Measurements from ENCODE around the gene DCDC2C. TPM values are rescaled to one million over a fixed set of nuclear protein-coding genes. Genes with fewer than 3 reads are reported as not detected.

The DCDC2C gene
- polyA plus RNA-seq, 1 donor from 2014 or later = not detected

- Histone ChIP-seq H3K27me3 (ENCODE audit: insufficient read depth, low read depth, low read length) (no peaks in the 10 kb centered on the region), H3F3A (ENCODE audit: insufficient read depth, low read length, poor library complexity, severe bottlenecking) (no peaks in the 10 kb centered on the region), H3K9me2 (ENCODE audit: insufficient read depth, low read length) (no peaks in the 10 kb centered on the region), H4K20me1 (ENCODE audit: insufficient read depth) (no peaks in the 10 kb centered on the region), H3K9ac (ENCODE audit: low read length) (no peak overlapping the region), H2AFZ (ENCODE audit: low read depth, low read length) (no peak overlapping the region), H3K27ac (ENCODE audit: low read length) (no peak overlapping the region), H3K36me3 (ENCODE audit: insufficient read depth, low read length) (no peaks in the 10 kb centered on the region), H3K79me2 (replicated peaks; ENCODE audit: insufficient read depth, low read length) (no peaks in the 10 kb centered on the region), H3K4me3 (ENCODE audit: low read length) (no peak overlapping the region), H3K4me2 (ENCODE audit: low read length) (no peak overlapping the region), H3K9me3 (ENCODE audit: low read length) (no peaks in the 10 kb centered on the region)
- TF ChIP-seq, protein P1, sequence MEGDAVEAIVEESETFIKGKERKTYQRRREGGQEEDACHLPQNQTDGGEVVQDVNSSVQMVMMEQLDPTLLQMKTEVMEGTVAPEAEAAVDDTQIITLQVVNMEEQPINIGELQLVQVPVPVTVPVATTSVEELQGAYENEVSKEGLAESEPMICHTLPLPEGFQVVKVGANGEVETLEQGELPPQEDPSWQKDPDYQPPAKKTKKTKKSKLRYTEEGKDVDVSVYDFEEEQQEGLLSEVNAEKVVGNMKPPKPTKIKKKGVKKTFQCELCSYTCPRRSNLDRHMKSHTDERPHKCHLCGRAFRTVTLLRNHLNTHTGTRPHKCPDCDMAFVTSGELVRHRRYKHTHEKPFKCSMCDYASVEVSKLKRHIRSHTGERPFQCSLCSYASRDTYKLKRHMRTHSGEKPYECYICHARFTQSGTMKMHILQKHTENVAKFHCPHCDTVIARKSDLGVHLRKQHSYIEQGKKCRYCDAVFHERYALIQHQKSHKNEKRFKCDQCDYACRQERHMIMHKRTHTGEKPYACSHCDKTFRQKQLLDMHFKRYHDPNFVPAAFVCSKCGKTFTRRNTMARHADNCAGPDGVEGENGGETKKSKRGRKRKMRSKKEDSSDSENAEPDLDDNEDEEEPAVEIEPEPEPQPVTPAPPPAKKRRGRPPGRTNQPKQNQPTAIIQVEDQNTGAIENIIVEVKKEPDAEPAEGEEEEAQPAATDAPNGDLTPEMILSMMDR (IDR thresholded peaks at IDR 0.05; ENCODE audit: poor library complexity, severe bottlenecking) = no peak
- TF ChIP-seq POLR2AphosphoS5 (IDR thresholded peaks at IDR 0.05) (no peak), TAF1 (IDR thresholded peaks at IDR 0.05; ENCODE audit: low read depth) (no peak), REST (IDR thresholded peaks at IDR 0.05; ENCODE audit: borderline replicate concordance) (no peak), EP300 (conservative IDR thresholded peaks at IDR 0.05; ENCODE audit: poor library complexity, severe bottlenecking) (no peak)
Measured at GRCh38 chr2:3730646-3731045, 27.3 kb downstream of the DCDC2C start.

DNA sequence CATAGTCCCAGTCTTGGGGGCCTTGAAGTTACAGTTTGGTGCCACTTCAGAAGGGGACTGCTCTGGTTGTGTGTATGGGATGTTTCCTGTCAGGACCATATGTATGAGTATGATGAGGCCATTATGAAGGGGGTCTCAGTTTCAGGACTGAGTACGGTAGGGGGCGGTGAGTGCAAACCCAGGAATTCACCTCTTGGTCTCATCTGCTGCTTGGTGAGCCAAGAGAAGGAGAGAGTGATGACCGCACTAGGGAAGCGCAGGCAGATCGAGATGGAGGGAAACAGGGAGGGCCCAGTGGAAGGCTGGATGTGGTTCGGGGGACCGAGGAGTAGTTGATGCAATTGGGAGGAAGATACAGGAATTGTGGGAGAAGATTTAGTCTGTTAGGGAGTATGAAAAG lies 28.5 kb downstream of the DCDC2C start:
- Histone ChIP-seq H3K9me3 (ENCODE audit: low read length) (no peaks in the 10 kb centered on the region), H3K4me2 (ENCODE audit: low read length) (no peak overlapping the region), H3K9ac (ENCODE audit: low read length) (no peak overlapping the region), H4K20me1 (ENCODE audit: insufficient read depth) (no peaks in the 10 kb centered on the region), H3K27me3 (ENCODE audit: insufficient read depth, low read depth, low read length) (no peaks in the 10 kb centered on the region), H3F3A (ENCODE audit: insufficient read depth, low read length, poor library complexity, severe bottlenecking) (no peaks in the 10 kb centered on the region), H3K36me3 (ENCODE audit: insufficient read depth, low read length) (no peaks in the 10 kb centered on the region), H2AFZ (ENCODE audit: low read depth, low read length) (no peak overlapping the region), H3K4me3 (ENCODE audit: low read length) (no peak overlapping the region), H3K9me2 (ENCODE audit: insufficient read depth, low read length) (no peaks in the 10 kb centered on the region), H3K79me2 (replicated peaks; ENCODE audit: insufficient read depth, low read length) (no peaks in the 10 kb centered on the region), H3K27ac (ENCODE audit: low read length) (no peak overlapping the region)
- TF ChIP-seq REST (IDR thresholded peaks at IDR 0.05; ENCODE audit: borderline replicate concordance) (no peak), MXI1 (conservative IDR thresholded peaks at IDR 0.05; ENCODE audit: poor library complexity, severe bottlenecking) (no peak), EP300 (conservative IDR thresholded peaks at IDR 0.05; ENCODE audit: poor library complexity, severe bottlenecking) (no peak), RAD21 (conservative IDR thresholded peaks at IDR 0.05) (no peak), EZH2 (IDR thresholded peaks at IDR 0.05; ENCODE audit: borderline replicate concordance, insufficient read depth, low read length, poor library complexity, severe bottlenecking) (no peak), SMC3 (conservative IDR thresholded peaks at IDR 0.05; ENCODE audit: poor library complexity) (no peak), POLR2AphosphoS5 (IDR thresholded peaks at IDR 0.05) (no peak), TAF1 (IDR thresholded peaks at IDR 0.05; ENCODE audit: low read depth) (no peak)
- TF ChIP-seq, protein P1 (IDR thresholded peaks at IDR 0.05; ENCODE audit: poor library complexity, severe bottlenecking) = no peak
